Measurements from ENCODE around the gene PTPRG.

PTPRG gene

DNA sequence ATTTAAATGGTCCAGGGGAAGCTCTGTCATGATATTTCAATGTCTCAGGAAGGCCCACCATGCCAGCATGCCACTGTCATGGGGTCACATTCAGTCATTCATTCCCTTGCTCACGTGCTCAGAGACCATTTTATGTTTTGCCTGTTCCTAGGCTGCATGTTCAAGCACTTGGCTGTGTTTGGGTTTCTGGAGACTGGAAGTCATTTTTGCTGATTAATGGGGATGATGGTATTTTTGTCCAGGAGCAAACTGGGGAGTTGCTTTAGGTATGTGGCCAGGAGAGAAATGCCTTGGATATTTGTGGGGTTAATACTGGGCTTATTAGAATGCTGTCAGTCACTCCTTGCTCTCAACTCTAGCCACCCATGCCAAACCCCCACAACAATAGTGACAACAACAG, 303.5 kb downstream of the PTPRG start:
- no peaks in the 10 kb centered on the region for H3K36me3 ChIP-seq (ENCODE audit: control insufficient read depth, low read length)
- H3K4me1 ChIP-seq (ENCODE audit: control insufficient read depth, low read length) = peaks cover 12% of the 10 kb centered on the region
- H3K27me3 ChIP-seq (ENCODE audit: control insufficient read depth, low read length) = no peaks in the 10 kb centered on the region
- H4K20me1 ChIP-seq (ENCODE audit: control insufficient read depth, insufficient read depth, low read depth, low read length) = no peaks in the 10 kb centered on the region
- TF ChIP-seq EZH2phosphoT487 (IDR thresholded peaks at IDR 0.05; ENCODE audit: borderline replicate concordance, low read length) (no peak), CTCF (IDR thresholded peaks at IDR 0.05; ENCODE audit: low read depth, low read length, poor library complexity, severe bottlenecking) (no peak)
- H3K4me3 ChIP-seq (ENCODE audit: low read length) = no peak overlapping the region
- H3K9me2 ChIP-seq (replicated peaks; ENCODE audit: control insufficient read depth, low read length) = no peaks in the 10 kb centered on the region
- no peaks in the 10 kb centered on the region for H3K79me2 ChIP-seq (ENCODE audit: control insufficient read depth, low read length)
- H3K4me2 ChIP-seq (ENCODE audit: low read length) = no peak overlapping the region
- no peaks in the 10 kb centered on the region for H3K9me3 ChIP-seq (ENCODE audit: control insufficient read depth, insufficient read depth, low read length)
- H3F3A ChIP-seq (ENCODE audit: control insufficient read depth, insufficient read depth) = no peaks in the 10 kb centered on the region
- H3K27ac ChIP-seq (ENCODE audit: low read depth, low read length) = no peak overlapping the region

DNA sequence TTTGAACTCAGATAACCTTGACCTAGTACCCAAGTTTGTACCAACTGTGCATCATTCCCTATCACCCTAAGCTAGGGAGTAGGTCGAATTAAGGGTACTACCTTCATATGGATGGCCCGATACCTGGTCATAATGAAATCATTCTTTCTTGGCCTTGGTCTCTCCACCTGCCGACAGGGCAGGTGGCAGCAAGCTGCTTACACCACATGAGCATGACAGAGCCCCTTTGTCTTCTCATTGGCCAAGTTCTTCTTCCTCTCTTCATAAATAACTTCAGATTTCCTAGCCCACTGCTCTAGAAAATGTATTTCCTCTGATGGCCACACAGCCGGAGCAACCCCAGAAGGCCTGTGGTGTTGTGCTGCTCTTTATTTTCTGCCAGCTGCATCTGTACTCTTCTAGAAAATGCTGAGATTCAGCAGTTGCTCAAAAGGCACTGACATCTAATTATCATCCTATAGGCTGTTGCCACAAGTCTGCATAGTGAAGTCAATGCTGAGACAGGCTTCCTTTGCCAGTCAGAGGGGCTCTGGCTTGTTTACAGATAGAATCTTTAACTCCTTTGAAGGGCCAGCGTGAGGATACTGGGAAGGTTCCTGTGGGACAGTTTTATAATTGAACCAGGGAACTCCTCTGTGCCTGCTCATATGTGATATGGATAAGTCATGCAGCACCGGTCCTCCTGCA, 304.2 kb downstream of the PTPRG start:
- no peaks in the 10 kb centered on the region for H3F3A ChIP-seq (ENCODE audit: control insufficient read depth, insufficient read depth)
- no peaks in the 10 kb centered on the region for H3K36me3 ChIP-seq (ENCODE audit: control insufficient read depth, low read length)
- no peak overlapping the region for H3K4me3 ChIP-seq (ENCODE audit: low read length)
- H3K27ac ChIP-seq (ENCODE audit: low read depth, low read length) = no peak overlapping the region
- no peak for TF ChIP-seq EZH2phosphoT487 (IDR thresholded peaks at IDR 0.05; ENCODE audit: borderline replicate concordance, low read length)
- TF ChIP-seq CTCF (IDR thresholded peaks at IDR 0.05; ENCODE audit: low read depth, low read length, poor library complexity, severe bottlenecking) = no peak
- no peak overlapping the region for H3K4me2 ChIP-seq (ENCODE audit: low read length)
- H3K79me2 ChIP-seq (ENCODE audit: control insufficient read depth, low read length) = no peaks in the 10 kb centered on the region
- no peaks in the 10 kb centered on the region for H4K20me1 ChIP-seq (ENCODE audit: control insufficient read depth, insufficient read depth, low read depth, low read length)
- H3K27me3 ChIP-seq (ENCODE audit: control insufficient read depth, low read length) = no peaks in the 10 kb centered on the region
- H3K9me3 ChIP-seq (ENCODE audit: control insufficient read depth, insufficient read depth, low read length) = no peaks in the 10 kb centered on the region
- H3K9me2 ChIP-seq (replicated peaks; ENCODE audit: control insufficient read depth, low read length) = no peaks in the 10 kb centered on the region
- peaks cover 12% of the 10 kb centered on the region for H3K4me1 ChIP-seq (ENCODE audit: control insufficient read depth, low read length)

- no peaks in the 10 kb centered on the region for H3K27me3 ChIP-seq (ENCODE audit: control insufficient read depth, low read length)
- no peak overlapping the region for H3K4me2 ChIP-seq (ENCODE audit: low read length)
- no peaks in the 10 kb centered on the region for H3K36me3 ChIP-seq (ENCODE audit: control insufficient read depth, low read length)
- no peaks in the 10 kb centered on the region for H3K9me3 ChIP-seq (ENCODE audit: control insufficient read depth, insufficient read depth, low read length)
- H3K27ac ChIP-seq (ENCODE audit: low read depth, low read length) = no peak overlapping the region
- no peaks in the 10 kb centered on the region for H4K20me1 ChIP-seq (ENCODE audit: control insufficient read depth, insufficient read depth, low read depth, low read length)
- no peak overlapping the region for H3K4me3 ChIP-seq (ENCODE audit: low read length)
- no peaks in the 10 kb centered on the region for H3K79me2 ChIP-seq (ENCODE audit: control insufficient read depth, low read length)
- no peaks in the 10 kb centered on the region for H3F3A ChIP-seq (ENCODE audit: control insufficient read depth, insufficient read depth)
- no peaks in the 10 kb centered on the region for H3K9me2 ChIP-seq (replicated peaks; ENCODE audit: control insufficient read depth, low read length)
- peaks cover 12% of the 10 kb centered on the region for H3K4me1 ChIP-seq (ENCODE audit: control insufficient read depth, low read length)
- TF ChIP-seq EZH2phosphoT487 (IDR thresholded peaks at IDR 0.05; ENCODE audit: borderline replicate concordance, low read length) (no peak), CTCF (IDR thresholded peaks at IDR 0.05; ENCODE audit: low read depth, low read length, poor library complexity, severe bottlenecking) (no peak)
Measured at GRCh38 chr3:61866153-61866542, 304.8 kb downstream of the PTPRG start.

Data from DOHH2 (cell line).